ENCODE data around the gene ALPL. TPM values are rescaled to one million over a fixed set of nuclear protein-coding genes. Genes with fewer than 3 reads are reported as not detected.

Gene ALPL
- polyA plus RNA-seq, 2 of the 4 experiments (the other 2 are of a cell fraction), result 0.06 to 0.31 TPM

DNA sequence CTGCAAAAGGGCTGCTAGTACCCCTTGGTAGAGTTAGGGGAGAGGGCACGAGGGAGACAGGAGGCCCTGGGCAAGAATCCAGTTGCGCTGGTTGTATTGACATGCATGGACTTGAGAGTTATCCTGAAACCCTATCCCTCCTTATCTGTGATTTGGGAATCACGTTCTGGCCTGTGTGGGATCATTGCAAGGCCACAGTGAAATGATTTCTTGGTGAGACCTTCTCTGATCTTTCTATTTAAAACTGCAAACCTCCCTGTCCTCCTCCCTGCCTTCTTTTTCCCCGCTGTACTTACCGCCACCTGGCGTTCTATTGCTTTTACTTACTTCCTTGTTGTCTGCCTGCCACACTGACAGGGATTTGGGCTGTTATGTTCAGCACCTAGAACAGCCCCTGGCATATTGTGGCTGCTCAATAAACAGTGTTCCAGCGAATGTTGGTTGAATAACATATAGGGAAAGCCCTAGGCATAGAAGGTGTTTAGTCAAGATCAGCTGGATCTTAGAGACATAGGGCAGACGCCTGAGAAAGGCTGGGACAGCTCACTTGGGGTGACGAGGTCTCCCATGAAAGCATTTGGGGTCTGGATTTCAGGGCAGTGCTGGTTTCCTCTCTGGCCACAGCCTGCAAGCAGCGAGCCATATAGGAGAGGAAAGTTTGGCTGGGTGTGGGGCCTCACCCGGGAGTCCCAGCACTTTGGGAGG is 25.6 kb downstream of the ALPL start:
- DNase-seq (ENCODE audit: low read depth in 1 of 2, low spot score in 1 of 2) (peak; percentile 54 to 60), ATAC-seq (peak; percentile 90 to 95), FAIRE-seq (peak; percentile 13)
- Histone ChIP-seq H3K9me3 (no peaks in the 10 kb centered on the region), H3K4me2 (no peak overlapping the region), H3K4me1 (no peaks in the 10 kb centered on the region), H3K4me3 (no peak overlapping the region), H3K27ac (no peak overlapping the region)
- ChIA-PET CTCF (interaction anchor here (0.6 to 3.1 kb wide), 23 partner anchors 9 to 339 kb away, joined by 3 to 23 read pairs (median 4); no protein-coding TSS in a partner anchor), POLR2A (no interaction called here)
- WGBS (ENCODE audit: missing lambda C conversion rate), result 36% methylated on average over 10 of the region's 11 CpGs
- TF ChIP-seq, protein P1, sequence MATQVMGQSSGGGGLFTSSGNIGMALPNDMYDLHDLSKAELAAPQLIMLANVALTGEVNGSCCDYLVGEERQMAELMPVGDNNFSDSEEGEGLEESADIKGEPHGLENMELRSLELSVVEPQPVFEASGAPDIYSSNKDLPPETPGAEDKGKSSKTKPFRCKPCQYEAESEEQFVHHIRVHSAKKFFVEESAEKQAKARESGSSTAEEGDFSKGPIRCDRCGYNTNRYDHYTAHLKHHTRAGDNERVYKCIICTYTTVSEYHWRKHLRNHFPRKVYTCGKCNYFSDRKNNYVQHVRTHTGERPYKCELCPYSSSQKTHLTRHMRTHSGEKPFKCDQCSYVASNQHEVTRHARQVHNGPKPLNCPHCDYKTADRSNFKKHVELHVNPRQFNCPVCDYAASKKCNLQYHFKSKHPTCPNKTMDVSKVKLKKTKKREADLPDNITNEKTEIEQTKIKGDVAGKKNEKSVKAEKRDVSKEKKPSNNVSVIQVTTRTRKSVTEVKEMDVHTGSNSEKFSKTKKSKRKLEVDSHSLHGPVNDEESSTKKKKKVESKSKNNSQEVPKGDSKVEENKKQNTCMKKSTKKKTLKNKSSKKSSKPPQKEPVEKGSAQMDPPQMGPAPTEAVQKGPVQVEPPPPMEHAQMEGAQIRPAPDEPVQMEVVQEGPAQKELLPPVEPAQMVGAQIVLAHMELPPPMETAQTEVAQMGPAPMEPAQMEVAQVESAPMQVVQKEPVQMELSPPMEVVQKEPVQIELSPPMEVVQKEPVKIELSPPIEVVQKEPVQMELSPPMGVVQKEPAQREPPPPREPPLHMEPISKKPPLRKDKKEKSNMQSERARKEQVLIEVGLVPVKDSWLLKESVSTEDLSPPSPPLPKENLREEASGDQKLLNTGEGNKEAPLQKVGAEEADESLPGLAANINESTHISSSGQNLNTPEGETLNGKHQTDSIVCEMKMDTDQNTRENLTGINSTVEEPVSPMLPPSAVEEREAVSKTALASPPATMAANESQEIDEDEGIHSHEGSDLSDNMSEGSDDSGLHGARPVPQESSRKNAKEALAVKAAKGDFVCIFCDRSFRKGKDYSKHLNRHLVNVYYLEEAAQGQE (IDR thresholded peaks at IDR 0.05), result peak; percentile 50; the same call in 1 of the 2 replicates
- TF ChIP-seq RARB (CRISPR knock-in tag; IDR thresholded peaks at IDR 0.05), result no peak
- peak; percentile 46 to 48; a peak in 4 of 5 replicates for TF ChIP-seq RAD21 (conservative IDR thresholded peaks at IDR 0.05 in 1 of 2, IDR thresholded peaks at IDR 0.05 in 1 of 2)
- TF ChIP-seq, protein P2, sequence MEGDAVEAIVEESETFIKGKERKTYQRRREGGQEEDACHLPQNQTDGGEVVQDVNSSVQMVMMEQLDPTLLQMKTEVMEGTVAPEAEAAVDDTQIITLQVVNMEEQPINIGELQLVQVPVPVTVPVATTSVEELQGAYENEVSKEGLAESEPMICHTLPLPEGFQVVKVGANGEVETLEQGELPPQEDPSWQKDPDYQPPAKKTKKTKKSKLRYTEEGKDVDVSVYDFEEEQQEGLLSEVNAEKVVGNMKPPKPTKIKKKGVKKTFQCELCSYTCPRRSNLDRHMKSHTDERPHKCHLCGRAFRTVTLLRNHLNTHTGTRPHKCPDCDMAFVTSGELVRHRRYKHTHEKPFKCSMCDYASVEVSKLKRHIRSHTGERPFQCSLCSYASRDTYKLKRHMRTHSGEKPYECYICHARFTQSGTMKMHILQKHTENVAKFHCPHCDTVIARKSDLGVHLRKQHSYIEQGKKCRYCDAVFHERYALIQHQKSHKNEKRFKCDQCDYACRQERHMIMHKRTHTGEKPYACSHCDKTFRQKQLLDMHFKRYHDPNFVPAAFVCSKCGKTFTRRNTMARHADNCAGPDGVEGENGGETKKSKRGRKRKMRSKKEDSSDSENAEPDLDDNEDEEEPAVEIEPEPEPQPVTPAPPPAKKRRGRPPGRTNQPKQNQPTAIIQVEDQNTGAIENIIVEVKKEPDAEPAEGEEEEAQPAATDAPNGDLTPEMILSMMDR (IDR thresholded peaks at IDR 0.05), result peak; percentile 44
- TF ChIP-seq SMC3 (IDR thresholded peaks at IDR 0.05), result peak; percentile 45; the same call in 2 of the 3 replicates

DNA sequence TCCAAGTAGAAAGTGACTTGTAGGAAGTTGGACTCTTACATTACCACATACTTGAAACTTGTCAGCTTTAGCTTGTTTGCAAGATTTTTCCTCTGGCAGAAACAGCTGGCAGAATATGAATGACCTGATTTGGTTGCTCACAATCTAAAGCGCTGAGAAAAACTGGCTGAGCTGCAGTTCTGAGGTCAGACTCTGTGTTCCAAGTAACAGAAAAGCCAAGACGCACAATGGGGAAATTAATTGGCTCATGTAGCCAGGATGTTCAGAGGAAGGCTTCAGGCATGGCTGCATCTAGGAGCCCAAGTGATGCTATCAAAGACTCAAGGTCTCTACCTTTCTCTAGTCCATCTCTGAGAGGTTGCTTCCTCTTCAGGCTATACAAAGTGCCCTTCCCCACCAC is 27.0 kb downstream of the ALPL start:
- TF ChIP-seq, protein P2 (IDR thresholded peaks at IDR 0.05), result no peak
- TF ChIP-seq ZNF302 (CRISPR knock-in tag; IDR thresholded peaks at IDR 0.05) (no peak), PHF8 (IDR thresholded peaks at IDR 0.05; ENCODE audit: borderline replicate concordance, low read depth) (no peak)
- H3K9me3 ChIP-seq, result no peaks in the 10 kb centered on the region
- H3K27ac ChIP-seq, result no peak overlapping the region
- no peak for ATAC-seq
- H3K4me3 ChIP-seq, result no peak overlapping the region
- DNase-seq (ENCODE audit: low read depth in 1 of 2, low spot score in 1 of 2), result no peak
- H3K4me2 ChIP-seq, result no peak overlapping the region
- no peak for FAIRE-seq
- 77% methylated on average over 2 of the region's 2 CpGs for WGBS (ENCODE audit: missing lambda C conversion rate)
- no peaks in the 10 kb centered on the region for H3K4me1 ChIP-seq
- POLR2A ChIA-PET, result no interaction called here
- CTCF ChIA-PET, result interaction anchor here (0.6 to 3.1 kb wide), 10 partner anchors 20 to 304 kb away, joined by 3 to 23 read pairs (median 4); no protein-coding TSS in a partner anchor

DNA sequence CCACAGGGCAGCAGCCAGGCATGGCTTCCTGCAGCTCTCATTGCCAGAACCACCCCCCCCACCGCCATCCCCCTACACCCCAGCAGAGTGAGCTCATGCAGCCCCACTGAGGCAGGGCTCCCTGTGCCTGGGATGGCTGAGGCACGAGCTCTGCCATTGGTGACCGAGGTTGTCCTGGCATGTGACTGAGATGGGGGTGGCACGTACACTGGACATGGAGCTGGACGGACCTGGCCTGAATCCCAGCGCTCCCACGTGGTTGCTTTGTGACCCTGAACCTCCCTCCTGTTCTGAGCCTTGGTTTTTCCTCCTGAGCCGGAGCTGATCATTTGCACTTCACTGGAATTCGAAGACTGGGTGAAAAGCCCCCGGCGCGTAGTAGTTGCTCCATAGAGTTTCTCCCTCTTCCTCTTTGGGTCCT is 28.3 kb downstream of the ALPL start:
- no peak overlapping the region for H3K4me2 ChIP-seq
- H3K4me1 ChIP-seq, result no peaks in the 10 kb centered on the region
- CTCF ChIA-PET, result interaction anchor here (0.9 to 1.4 kb wide), 4 partner anchors 32 to 169 kb away, joined by 3 to 4 read pairs (median 4); no protein-coding TSS in a partner anchor
- POLR2A ChIA-PET, result no interaction called here
- 81% methylated on average over 9 of the region's 12 CpGs for WGBS (ENCODE audit: missing lambda C conversion rate)
- DNase-seq (ENCODE audit: low read depth in 1 of 2, low spot score in 1 of 2) (no peak), ATAC-seq (no peak), FAIRE-seq (no peak)
- H3K4me3 ChIP-seq, result no peak overlapping the region
- H3K9me3 ChIP-seq, result no peaks in the 10 kb centered on the region
- H3K27ac ChIP-seq, result no peak overlapping the region
- TF ChIP-seq ZC3H11A (IDR thresholded peaks at IDR 0.05) (no peak), POLR2A (IDR thresholded peaks at IDR 0.05; ENCODE audit: low read length) (no peak), NR3C1 (IDR thresholded peaks at IDR 0.05) (no peak), MAZ (IDR thresholded peaks at IDR 0.05; ENCODE audit: borderline replicate concordance, low read depth, low read length) (no peak), JUN (IDR thresholded peaks at IDR 0.05) (no peak), CBX8 (IDR thresholded peaks at IDR 0.05) (no peak), GATA3 (IDR thresholded peaks at IDR 0.05; ENCODE audit: borderline replicate concordance) (no peak), SREBF2 (IDR thresholded peaks at IDR 0.05) (no peak), ESRRA (IDR thresholded peaks at IDR 0.05; ENCODE audit: borderline replicate concordance, low read length) (no peak)
- TF ChIP-seq, protein P1 (IDR thresholded peaks at IDR 0.05), result no peak
- TF ChIP-seq, protein P3, sequence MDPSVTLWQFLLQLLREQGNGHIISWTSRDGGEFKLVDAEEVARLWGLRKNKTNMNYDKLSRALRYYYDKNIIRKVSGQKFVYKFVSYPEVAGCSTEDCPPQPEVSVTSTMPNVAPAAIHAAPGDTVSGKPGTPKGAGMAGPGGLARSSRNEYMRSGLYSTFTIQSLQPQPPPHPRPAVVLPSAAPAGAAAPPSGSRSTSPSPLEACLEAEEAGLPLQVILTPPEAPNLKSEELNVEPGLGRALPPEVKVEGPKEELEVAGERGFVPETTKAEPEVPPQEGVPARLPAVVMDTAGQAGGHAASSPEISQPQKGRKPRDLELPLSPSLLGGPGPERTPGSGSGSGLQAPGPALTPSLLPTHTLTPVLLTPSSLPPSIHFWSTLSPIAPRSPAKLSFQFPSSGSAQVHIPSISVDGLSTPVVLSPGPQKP (IDR thresholded peaks at IDR 0.05; ENCODE audit: low read depth, low read length), result no peak
- TF ChIP-seq, protein P4, sequence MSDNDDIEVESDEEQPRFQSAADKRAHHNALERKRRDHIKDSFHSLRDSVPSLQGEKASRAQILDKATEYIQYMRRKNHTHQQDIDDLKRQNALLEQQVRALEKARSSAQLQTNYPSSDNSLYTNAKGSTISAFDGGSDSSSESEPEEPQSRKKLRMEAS (IDR thresholded peaks at IDR 0.05), result no peak

Measured in A549 (cell line).